Stimulated activated naive B cell treated with anti-CD40 and anti-IgM and Interleukin-4, amounts not matched to agents 10 μg/mL and 1 μg/mL and 100 μg/mL, for 72 hours (primary cell): ENCODE measurements around the gene PTPRQ.

Source experiments
- ATAC-seq, 2 donors: fragments of 150-1000 bp; cut with Tn5 transposase; replicated peaks; 2 replicates each; pipeline ENCODE4 v1.10.0; 2021; ENCODE audit warnings: moderate library complexity in 1 of 2
- DNase-seq: peaks from one replicate; pipeline ENCODE4 v3.0.0; 2021
- H3K27ac Mint-ChIP-seq: one replicate; pipeline ENCODE4 v1.8.0; 2022; ENCODE audit warnings: mild to moderate bottlenecking, mixed read lengths
- H3K27me3 Mint-ChIP-seq, 2 donors: one replicate each; pipeline ENCODE4 v1.8.0; 2022; ENCODE audit warnings: mixed read lengths in 2 of 2
- H3K36me3 Mint-ChIP-seq, 2 donors: one replicate each; pipeline ENCODE4 v1.8.0; 2022; ENCODE audit warnings: mixed read lengths in 2 of 2, mild to moderate bottlenecking in 1 of 2
- H3K4me1 Mint-ChIP-seq, 2 donors: one replicate each; pipeline ENCODE4 v1.8.0; 2022; ENCODE audit warnings: mixed read lengths in 2 of 2, mild to moderate bottlenecking in 1 of 2
- H3K4me3 Mint-ChIP-seq, 2 donors: one replicate each; pipeline ENCODE4 v1.8.0; 2022; ENCODE audit warnings: mild to moderate bottlenecking in 2 of 2, mixed read lengths in 2 of 2, moderate library complexity in 1 of 2
- H3K9me3 Mint-ChIP-seq, 2 donors: one replicate each; pipeline ENCODE4 v1.8.0; 2022; ENCODE audit warnings: mixed read lengths in 2 of 2, mild to moderate bottlenecking in 1 of 2

The PTPRQ gene

GRCh38 chr12:80701388-80701787, 257.4 kb downstream of the PTPRQ start:
- DNase-seq (no peak), ATAC-seq (no peak)
- no peak overlapping the region for H3K27ac Mint-ChIP-seq

GRCh38 chr12:80702889-80703805, 259.1 kb downstream of the PTPRQ start:
- H3K27ac Mint-ChIP-seq: no peak overlapping the region
- H3K36me3 Mint-ChIP-seq: no peaks in the 10 kb centered on the region
- no peak overlapping the region for H3K4me3 Mint-ChIP-seq
- peaks cover 5 to 15% of the 10 kb centered on the region in 2 donors for H3K27me3 Mint-ChIP-seq
- peaks cover 0 to 3% of the 10 kb centered on the region in 2 donors for H3K4me1 Mint-ChIP-seq
- DNase-seq (no peak), ATAC-seq (no peak)
- H3K9me3 Mint-ChIP-seq: no peaks in the 10 kb centered on the region

More at GRCh38 chr12:80701388-80701787, 257.4 kb downstream of the PTPRQ start:
- H3K9me3 Mint-ChIP-seq: no peaks in the 10 kb centered on the region
- peaks cover 0 to 3% of the 10 kb centered on the region in 2 donors for H3K4me1 Mint-ChIP-seq
- H3K27me3 Mint-ChIP-seq: no peaks in the 10 kb centered on the region
- no peaks in the 10 kb centered on the region for H3K36me3 Mint-ChIP-seq
- no peak overlapping the region for H3K4me3 Mint-ChIP-seq

- Mint-ChIP-seq H3K4me3 (no peak overlapping the region), H3K27me3 (peaks cover 13 to 27% of the 10 kb centered on the region in 2 donors), H3K27ac (no peak overlapping the region), H3K9me3 (peaks cover 0 to 2% of the 10 kb centered on the region in 2 donors), H3K36me3 (no peaks in the 10 kb centered on the region), H3K4me1 (peaks cover 4 to 6% of the 10 kb centered on the region in 2 donors)
- DNase-seq: no peak
- no peak for ATAC-seq
Measured at GRCh38 chr12:80704420-80704819, 260.4 kb downstream of the PTPRQ start.

GRCh38 chr12:80707126-80707829, 263.2 kb downstream of the PTPRQ start, which contains the start of gene MYF6:
Gene MYF6 (plus strand): TSS chr12:80707634. CDS start chr12:80707720, 86 bp downstream.
- Mint-ChIP-seq H3K4me3 (no peak within 1 kb of the TSS), H3K27me3 (peaks cover 27 to 37% of the 10 kb centered on the region in 2 donors), H3K36me3 (no peaks in the 10 kb centered on the region), H3K9me3 (peaks cover 0 to 2% of the 10 kb centered on the region in 2 donors), H3K4me1 (peaks cover 6% of the 10 kb centered on the region in 2 donors), H3K27ac (no peak within 1 kb of the TSS)
- ATAC-seq: no peak
- no peak for DNase-seq

- no peak for DNase-seq
- Mint-ChIP-seq H3K4me3 (no peak overlapping the region), H3K27me3 (peaks cover 27 to 42% of the 10 kb centered on the region in 2 donors), H3K36me3 (no peaks in the 10 kb centered on the region), H3K4me1 (peaks cover 6% of the 10 kb centered on the region in 2 donors), H3K27ac (no peak overlapping the region), H3K9me3 (peaks cover 0 to 2% of the 10 kb centered on the region in 2 donors)
- ATAC-seq: no peak
Measured at GRCh38 chr12:80707830-80708258, 263.8 kb downstream of the PTPRQ start.

GRCh38 chr12:80708259-80708974, 264.4 kb downstream of the PTPRQ start:
- DNase-seq (no peak), ATAC-seq (no peak)
- no peaks in the 10 kb centered on the region for H3K36me3 Mint-ChIP-seq
- H3K27me3 Mint-ChIP-seq: peaks cover 27 to 42% of the 10 kb centered on the region in 2 donors
- peaks cover 0 to 2% of the 10 kb centered on the region in 2 donors for H3K9me3 Mint-ChIP-seq
- H3K4me3 Mint-ChIP-seq: no peak overlapping the region
- H3K4me1 Mint-ChIP-seq: peaks cover 3 to 6% of the 10 kb centered on the region in 2 donors
- H3K27ac Mint-ChIP-seq: no peak overlapping the region

- ATAC-seq (no peak), DNase-seq (no peak)
- Mint-ChIP-seq H3K27ac (no peak overlapping the region), H3K4me1 (peaks cover 3 to 6% of the 10 kb centered on the region in 2 donors), H3K9me3 (peaks cover 0 to 2% of the 10 kb centered on the region in 2 donors), H3K4me3 (no peak overlapping the region), H3K36me3 (no peaks in the 10 kb centered on the region), H3K27me3 (peaks cover 31 to 47% of the 10 kb centered on the region in 2 donors)
Measured at GRCh38 chr12:80708975-80709328, 264.9 kb downstream of the PTPRQ start.

GRCh38 chr12:80709811-80710726, 266.0 kb downstream of the PTPRQ start:
- DNase-seq: no peak
- H3K36me3 Mint-ChIP-seq: no peaks in the 10 kb centered on the region
- peaks cover 3 to 6% of the 10 kb centered on the region in 2 donors for H3K4me1 Mint-ChIP-seq
- H3K9me3 Mint-ChIP-seq: peaks cover 0 to 2% of the 10 kb centered on the region in 2 donors
- H3K4me3 Mint-ChIP-seq: no peak overlapping the region
- peaks cover 42 to 58% of the 10 kb centered on the region in 2 donors for H3K27me3 Mint-ChIP-seq
- H3K27ac Mint-ChIP-seq: no peak overlapping the region
- ATAC-seq: no peak

GRCh38 chr12:80710727-80711449, 266.9 kb downstream of the PTPRQ start:
- H3K9me3 Mint-ChIP-seq: peaks cover 2% of the 10 kb centered on the region in 2 donors
- peaks cover 47 to 63% of the 10 kb centered on the region in 2 donors for H3K27me3 Mint-ChIP-seq
- ATAC-seq: no peak
- H3K27ac Mint-ChIP-seq: no peak overlapping the region
- H3K36me3 Mint-ChIP-seq: no peaks in the 10 kb centered on the region
- H3K4me1 Mint-ChIP-seq: peaks cover 3 to 6% of the 10 kb centered on the region in 2 donors
- H3K4me3 Mint-ChIP-seq: no peak overlapping the region
- no peak for DNase-seq

GRCh38 chr12:80711866-80712265, 267.8 kb downstream of the PTPRQ start:
- no peaks in the 10 kb centered on the region for H3K36me3 Mint-ChIP-seq
- peaks cover 2 to 3% of the 10 kb centered on the region in 2 donors for H3K9me3 Mint-ChIP-seq
- ATAC-seq (no peak), DNase-seq (no peak)
- H3K4me1 Mint-ChIP-seq: peaks cover 3 to 6% of the 10 kb centered on the region in 2 donors
- no peak overlapping the region for H3K4me3 Mint-ChIP-seq
- peaks cover 49 to 71% of the 10 kb centered on the region in 2 donors for H3K27me3 Mint-ChIP-seq
- no peak overlapping the region for H3K27ac Mint-ChIP-seq

GRCh38 chr12:80712866-80713265, 268.8 kb downstream of the PTPRQ start:
- DNase-seq (no peak), ATAC-seq (no peak)
- Mint-ChIP-seq H3K27me3 (peaks cover 44 to 65% of the 10 kb centered on the region in 2 donors), H3K36me3 (no peaks in the 10 kb centered on the region), H3K4me1 (peaks cover 3 to 6% of the 10 kb centered on the region in 2 donors), H3K4me3 (no peak overlapping the region), H3K27ac (no peak overlapping the region), H3K9me3 (peaks cover 2 to 3% of the 10 kb centered on the region in 2 donors)

GRCh38 chr12:80713419-80713818, 269.4 kb downstream of the PTPRQ start:
- Mint-ChIP-seq H3K9me3 (peaks cover under 1 to 3% of the 10 kb centered on the region in 2 donors), H3K4me1 (peaks cover 3 to 5% of the 10 kb centered on the region in 2 donors), H3K4me3 (no peak overlapping the region), H3K27ac (no peak overlapping the region), H3K36me3 (no peaks in the 10 kb centered on the region), H3K27me3 (peaks cover 41 to 64% of the 10 kb centered on the region in 2 donors)
- DNase-seq (no peak), ATAC-seq (no peak)
